ENCODE data around the gene COLQ.

Gene COLQ

DNA sequence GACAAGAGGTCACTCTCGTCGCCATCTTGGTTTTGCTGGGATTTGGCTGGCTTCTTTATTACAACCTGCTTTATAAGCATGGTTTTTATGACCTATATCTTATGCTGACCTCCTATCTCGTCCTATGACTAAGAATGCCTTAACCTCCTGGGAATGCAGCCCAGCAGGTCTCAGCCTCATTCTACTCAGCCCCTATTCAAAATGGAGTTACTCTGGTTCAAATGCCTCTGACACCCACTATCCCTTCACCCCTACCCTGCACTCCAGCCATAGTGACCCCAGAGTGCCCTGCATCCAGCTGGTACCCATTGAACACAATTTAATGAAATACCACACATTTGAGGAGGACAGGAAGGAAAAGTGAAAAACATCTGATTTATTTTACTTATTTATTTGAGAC, 117.5 kb downstream of the COLQ start:
- Histone ChIP-seq H3K9ac (no peak overlapping the region), H3K27me3 (ENCODE audit: insufficient read depth, low read depth) (no peaks in the 10 kb centered on the region), H4K20me1 (ENCODE audit: insufficient read depth) (no peaks in the 10 kb centered on the region), H3K4me2 (no peak overlapping the region), H3K27ac (no peak overlapping the region), H3K4me3 (IDR thresholded peaks at IDR 0.05; ENCODE audit: insufficient read depth, low read depth, low read length) (no peak overlapping the region), H3K79me2 (ENCODE audit: insufficient read depth, low read depth) (no peaks in the 10 kb centered on the region), H2AFZ (ENCODE audit: low read depth) (no peak overlapping the region), H3K36me3 (ENCODE audit: insufficient read depth) (no peaks in the 10 kb centered on the region), H3K4me1 (ENCODE audit: low read depth, poor library complexity, severe bottlenecking) (no peaks in the 10 kb centered on the region)
- TF ChIP-seq, protein P1, sequence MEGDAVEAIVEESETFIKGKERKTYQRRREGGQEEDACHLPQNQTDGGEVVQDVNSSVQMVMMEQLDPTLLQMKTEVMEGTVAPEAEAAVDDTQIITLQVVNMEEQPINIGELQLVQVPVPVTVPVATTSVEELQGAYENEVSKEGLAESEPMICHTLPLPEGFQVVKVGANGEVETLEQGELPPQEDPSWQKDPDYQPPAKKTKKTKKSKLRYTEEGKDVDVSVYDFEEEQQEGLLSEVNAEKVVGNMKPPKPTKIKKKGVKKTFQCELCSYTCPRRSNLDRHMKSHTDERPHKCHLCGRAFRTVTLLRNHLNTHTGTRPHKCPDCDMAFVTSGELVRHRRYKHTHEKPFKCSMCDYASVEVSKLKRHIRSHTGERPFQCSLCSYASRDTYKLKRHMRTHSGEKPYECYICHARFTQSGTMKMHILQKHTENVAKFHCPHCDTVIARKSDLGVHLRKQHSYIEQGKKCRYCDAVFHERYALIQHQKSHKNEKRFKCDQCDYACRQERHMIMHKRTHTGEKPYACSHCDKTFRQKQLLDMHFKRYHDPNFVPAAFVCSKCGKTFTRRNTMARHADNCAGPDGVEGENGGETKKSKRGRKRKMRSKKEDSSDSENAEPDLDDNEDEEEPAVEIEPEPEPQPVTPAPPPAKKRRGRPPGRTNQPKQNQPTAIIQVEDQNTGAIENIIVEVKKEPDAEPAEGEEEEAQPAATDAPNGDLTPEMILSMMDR (conservative IDR thresholded peaks at IDR 0.05; ENCODE audit: low read depth, low read length): no peak

DNA sequence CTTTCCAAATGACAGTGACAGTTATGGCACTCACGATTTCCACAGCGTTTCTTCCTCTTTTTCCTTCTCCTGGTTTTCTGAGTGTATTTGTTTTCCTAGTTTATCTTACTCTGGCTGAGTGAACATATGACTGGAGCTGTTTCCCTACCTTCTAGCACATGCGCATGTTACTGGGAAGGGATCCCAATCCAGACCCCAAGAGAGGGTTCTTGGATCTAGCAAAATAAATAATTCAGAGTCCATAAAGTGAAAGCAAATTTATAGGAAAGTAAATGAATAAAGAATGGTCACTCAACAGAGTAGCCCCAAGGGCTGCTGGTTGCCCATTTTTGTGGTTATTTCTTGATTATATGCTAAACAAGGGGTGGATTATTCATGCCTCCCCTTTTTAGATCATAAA, 118.0 kb downstream of the COLQ start:
- TF ChIP-seq, protein P1 (conservative IDR thresholded peaks at IDR 0.05; ENCODE audit: low read depth, low read length): no peak
- H3K27me3 ChIP-seq (ENCODE audit: insufficient read depth, low read depth): no peaks in the 10 kb centered on the region

DNA sequence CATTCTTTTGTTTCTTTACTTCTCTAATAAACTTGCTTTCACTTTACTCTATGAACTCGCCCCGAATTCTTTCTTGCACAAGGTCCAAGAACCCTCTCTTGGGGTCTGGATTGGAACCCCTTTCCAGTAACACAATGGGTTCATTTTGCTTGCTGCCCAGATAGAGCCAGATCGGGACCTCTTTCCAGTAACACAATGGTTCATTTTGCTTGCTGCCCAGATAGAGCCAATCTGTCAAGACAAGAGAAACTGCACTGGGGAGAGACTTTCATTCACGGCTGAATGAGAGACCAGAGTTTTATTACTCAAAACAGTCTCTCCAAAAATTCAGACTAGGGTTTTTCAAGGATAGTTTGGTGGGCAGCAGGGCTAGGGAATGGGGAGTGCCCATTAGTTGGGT, 119.6 kb downstream of the COLQ start:
- Histone ChIP-seq H4K20me1 (ENCODE audit: insufficient read depth) (no peaks in the 10 kb centered on the region), H3K4me3 (IDR thresholded peaks at IDR 0.05; ENCODE audit: insufficient read depth, low read depth, low read length) (no peak overlapping the region), H3K9ac (no peak overlapping the region), H3K4me2 (no peak overlapping the region), H3K36me3 (ENCODE audit: insufficient read depth) (no peaks in the 10 kb centered on the region), H3K79me2 (ENCODE audit: insufficient read depth, low read depth) (no peaks in the 10 kb centered on the region), H2AFZ (ENCODE audit: low read depth) (no peak overlapping the region), H3K4me1 (ENCODE audit: low read depth, poor library complexity, severe bottlenecking) (no peaks in the 10 kb centered on the region), H3K27me3 (ENCODE audit: insufficient read depth, low read depth) (no peaks in the 10 kb centered on the region), H3K27ac (no peak overlapping the region)
- TF ChIP-seq, protein P1 (conservative IDR thresholded peaks at IDR 0.05; ENCODE audit: low read depth, low read length): no peak

More for the DNA sequence above, 118.0 kb downstream of the COLQ start:
- H3K79me2 ChIP-seq (ENCODE audit: insufficient read depth, low read depth): no peaks in the 10 kb centered on the region
- H3K36me3 ChIP-seq (ENCODE audit: insufficient read depth): no peaks in the 10 kb centered on the region
- H2AFZ ChIP-seq (ENCODE audit: low read depth): no peak overlapping the region
- H3K4me1 ChIP-seq (ENCODE audit: low read depth, poor library complexity, severe bottlenecking): no peaks in the 10 kb centered on the region
- H3K27ac ChIP-seq: no peak overlapping the region
- no peak overlapping the region for H3K4me3 ChIP-seq (IDR thresholded peaks at IDR 0.05; ENCODE audit: insufficient read depth, low read depth, low read length)
- H4K20me1 ChIP-seq (ENCODE audit: insufficient read depth): no peaks in the 10 kb centered on the region
- no peak overlapping the region for H3K4me2 ChIP-seq
- H3K9ac ChIP-seq: no peak overlapping the region

Measured in KMS-11 (cell line).